Neural progenitor cell (in vitro differentiated cells): Measurements from ENCODE around the gene ATXN1. TPM values are rescaled to one million over a fixed set of nuclear protein-coding genes. Genes with fewer than 3 reads are reported as not detected.

ENCODE experiments used
- DNase-seq: peaks from one replicate; pipeline ENCODE4 v3.0.0-alpha.2; 2016; ENCODE audit warnings: low spot score
- H2AFZ ChIP-seq: fragments of 200-600 bp; sonication (generic); replicated peaks from 2 replicates; pipeline ENCODE4 v1.6.1; 2016; ENCODE audit warnings: antibody characterized with exemption
- H3F3A ChIP-seq: fragments of 200-600 bp; sonication (generic); 2 replicates; pipeline ENCODE4 v1.6.1; 2016; ENCODE audit warnings: antibody characterized with exemption, low read depth
- H3K27ac ChIP-seq: fragments of 200-600 bp; sonication (generic); 2 replicates; pipeline ENCODE4 v1.5.1; 2016; ENCODE audit warnings: mild to moderate bottlenecking
- H3K27me3 ChIP-seq: fragments of 200-600 bp; sonication (generic); 2 replicates; pipeline ENCODE4 v1.6.1; 2016; ENCODE audit warnings: mild to moderate bottlenecking, moderate library complexity
- H3K36me3 ChIP-seq: fragments of 200-600 bp; sonication (generic); 2 replicates; pipeline ENCODE4 v1.5.1; 2016
- H3K4me1 ChIP-seq: fragments of 200-600 bp; sonication (generic); 2 replicates; pipeline ENCODE4 v1.6.1; 2016; ENCODE audit warnings: mixed run types
- H3K4me2 ChIP-seq: fragments of 200-600 bp; sonication (generic); 2 replicates; pipeline ENCODE4 v1.6.1; 2016
- H3K4me3 ChIP-seq: fragments of 200-600 bp; sonication (generic); 2 replicates; pipeline ENCODE4 v1.5.1; 2016
- H3K79me2 ChIP-seq: fragments of 200-600 bp; sonication (generic); 2 replicates; pipeline ENCODE4 v1.6.1; 2016; ENCODE audit warnings: low read depth
- H3K9ac ChIP-seq: fragments of 200-600 bp; sonication (generic); 2 replicates; pipeline ENCODE4 v1.6.1; 2016
- H3K9me3 ChIP-seq: fragments of 200-600 bp; sonication (generic); 2 replicates; pipeline ENCODE4 v1.5.1; 2016; ENCODE audit warnings: low read depth
- H4K20me1 ChIP-seq: fragments of 200-600 bp; sonication (generic); 2 replicates; pipeline ENCODE4 v1.6.1; 2016; ENCODE audit warnings: low read depth
- H3K27ac Mint-ChIP-seq: 3 replicates; pipeline ENCODE4 v1.8.0; 2021; ENCODE audit warnings: mixed read lengths
- H3K27me3 Mint-ChIP-seq: 2 replicates; pipeline ENCODE4 v1.8.0; 2022; ENCODE audit warnings: low read depth, mild to moderate bottlenecking, inconsistent platforms, moderate library complexity, mixed read lengths; ENCODE audit not compliant: insufficient read depth
- H3K36me3 Mint-ChIP-seq: 3 replicates; pipeline ENCODE4 v1.8.0; 2021; ENCODE audit warnings: mixed read lengths
- H3K4me1 Mint-ChIP-seq: 3 replicates; pipeline ENCODE4 v1.8.0; 2021; ENCODE audit warnings: mixed read lengths
- H3K4me3 Mint-ChIP-seq: 3 replicates; pipeline ENCODE4 v1.8.0; 2021; ENCODE audit warnings: mild to moderate bottlenecking, moderate library complexity, mixed read lengths
- H3K9me3 Mint-ChIP-seq: 3 replicates; pipeline ENCODE4 v1.8.0; 2020; ENCODE audit warnings: mixed read lengths
- CTCF ChIP-seq: fragments of 200-600 bp; sonication (generic); IDR thresholded peaks from 2 replicates; pipeline ENCODE4 v1.5.1; 2017; ENCODE audit warnings: antibody characterized with exemption, mild to moderate bottlenecking
- EZH2 ChIP-seq: fragments of 200-600 bp; sonication (generic); IDR thresholded peaks from 2 replicates; pipeline ENCODE4 v1.6.1; 2017; ENCODE audit warnings: antibody characterized with exemption, mild to moderate bottlenecking, moderate library complexity
- EZH2phosphoT487 ChIP-seq: fragments of 200-600 bp; sonication (generic); IDR thresholded peaks from 2 replicates; pipeline ENCODE4 v1.6.1; 2017; ENCODE audit warnings: antibody characterized with exemption
- total RNA-seq: library from RNA; depleted of rRNA; stranded (reverse); fragments of >200 nt; gene quantifications from 2 replicates; pipeline ENCODE4 v1.2.3, GENCODE V29; 2015; ENCODE audit warnings: low replicate concordance

ATXN1 gene
- total RNA-seq, 1 donor from 2014 or later, result 3.6 TPM

- Histone ChIP-seq H3K9me3 (no peaks in the 10 kb centered on the region), H3K36me3 (no peaks in the 10 kb centered on the region), H3K4me3 (no peak overlapping the region), H3K9ac (no peak overlapping the region), H3K79me2 (no peaks in the 10 kb centered on the region), H3K4me2 (no peak overlapping the region), H2AFZ (no peak overlapping the region), H3K4me1 (no peaks in the 10 kb centered on the region), H3F3A (no peaks in the 10 kb centered on the region), H3K27me3 (no peaks in the 10 kb centered on the region), H3K27ac (no peak overlapping the region), H4K20me1 (no peaks in the 10 kb centered on the region)
- no peaks in the 10 kb centered on the region for H3K9me3 Mint-ChIP-seq
- DNase-seq, result no peak
- no peaks in the 10 kb centered on the region for H3K4me1 Mint-ChIP-seq
- no peak overlapping the region for H3K4me3 Mint-ChIP-seq
- no peaks in the 10 kb centered on the region for H3K27me3 Mint-ChIP-seq
- TF ChIP-seq CTCF, result no peak
- TF ChIP-seq EZH2phosphoT487, result no peak
- TF ChIP-seq EZH2, result no peak
- H3K27ac Mint-ChIP-seq, result no peak overlapping the region
- no peaks in the 10 kb centered on the region for H3K36me3 Mint-ChIP-seq
These were observed 322.3 kb downstream of the ATXN1 start for GRCh38 chr6:16438718-16439591.

- H3K9ac ChIP-seq, result no peak overlapping the region
- no peaks in the 10 kb centered on the region for H4K20me1 ChIP-seq
- H3K36me3 ChIP-seq, result no peaks in the 10 kb centered on the region
- Mint-ChIP-seq H3K9me3 (no peaks in the 10 kb centered on the region), H3K4me1 (no peaks in the 10 kb centered on the region), H3K27ac (no peak overlapping the region), H3K27me3 (no peaks in the 10 kb centered on the region), H3K4me3 (no peak overlapping the region), H3K36me3 (no peaks in the 10 kb centered on the region)
- H3K27ac ChIP-seq, result no peak overlapping the region
- no peak for TF ChIP-seq EZH2
- TF ChIP-seq EZH2phosphoT487, result no peak
- no peak for TF ChIP-seq CTCF
- DNase-seq, result no peak
- no peak overlapping the region for H3K4me2 ChIP-seq
- no peak overlapping the region for H3K4me3 ChIP-seq
- H3K79me2 ChIP-seq, result no peaks in the 10 kb centered on the region
- H3K4me1 ChIP-seq, result no peaks in the 10 kb centered on the region
- H3K9me3 ChIP-seq, result no peaks in the 10 kb centered on the region
- H3F3A ChIP-seq, result no peaks in the 10 kb centered on the region
- H3K27me3 ChIP-seq, result no peaks in the 10 kb centered on the region
- no peak overlapping the region for H2AFZ ChIP-seq
These were observed 323.3 kb downstream of the ATXN1 start for GRCh38 chr6:16437984-16438383.

- Mint-ChIP-seq H3K27me3 (no peaks in the 10 kb centered on the region), H3K27ac (no peak overlapping the region), H3K36me3 (no peaks in the 10 kb centered on the region), H3K4me1 (no peaks in the 10 kb centered on the region), H3K9me3 (no peaks in the 10 kb centered on the region), H3K4me3 (no peak overlapping the region)
- Histone ChIP-seq H3K27me3 (no peaks in the 10 kb centered on the region), H2AFZ (no peak overlapping the region), H3K27ac (no peak overlapping the region), H3K4me2 (no peak overlapping the region), H3K9ac (no peak overlapping the region), H3K9me3 (no peaks in the 10 kb centered on the region), H3K4me3 (no peak overlapping the region), H3K4me1 (no peaks in the 10 kb centered on the region), H3K36me3 (no peaks in the 10 kb centered on the region), H4K20me1 (no peaks in the 10 kb centered on the region), H3K79me2 (no peaks in the 10 kb centered on the region), H3F3A (no peaks in the 10 kb centered on the region)
- no peak for DNase-seq
- TF ChIP-seq EZH2phosphoT487, result no peak
- no peak for TF ChIP-seq EZH2
- TF ChIP-seq CTCF, result no peak
These were observed 324.2 kb downstream of the ATXN1 start for GRCh38 chr6:16437095-16437494.
